Effector memory CD4-positive, alpha-beta T cell (primary cell): ENCODE results near the gene KCNC1.

ENCODE experiments used
- DNase-seq, 3 donors: peaks; one replicate each; pipeline ENCODE4 v3.0.0-alpha.2; 2020
- H3K27ac ChIP-seq: 2 replicates; pipeline ENCODE4 v1.7.0; 2013; ENCODE audit warnings: mild to moderate bottlenecking, low read length, moderate library complexity; ENCODE audit not compliant: insufficient read depth, poor library complexity, severe bottlenecking
- H3K27me3 ChIP-seq: replicated peaks from 2 replicates; pipeline ENCODE4 v1.7.0; 2013; ENCODE audit warnings: mild to moderate bottlenecking, low read length; ENCODE audit not compliant: insufficient read depth, control insufficient read depth, poor library complexity, severe bottlenecking
- H3K36me3 ChIP-seq: 2 replicates; pipeline ENCODE4 v1.7.0; 2013; ENCODE audit warnings: mild to moderate bottlenecking, low read length, moderate library complexity; ENCODE audit not compliant: control insufficient read depth, insufficient read depth
- H3K4me1 ChIP-seq: 2 replicates; pipeline ENCODE4 v1.7.0; 2013; ENCODE audit warnings: low read length, mild to moderate bottlenecking; ENCODE audit not compliant: control insufficient read depth, insufficient read depth, poor library complexity, severe bottlenecking
- H3K4me3 ChIP-seq: 2 replicates; pipeline ENCODE4 v1.7.0; 2013; ENCODE audit warnings: low read length, low read depth, mild to moderate bottlenecking; ENCODE audit not compliant: insufficient read depth, poor library complexity, severe bottlenecking
- H3K9me3 ChIP-seq: 2 replicates; pipeline ENCODE4 v1.7.0; 2013; ENCODE audit warnings: mild to moderate bottlenecking, low read length, moderate library complexity; ENCODE audit not compliant: control insufficient read depth

The KCNC1 gene

GRCh38 chr11:17736930-17737817 is 2.6 kb downstream of the KCNC1 start:
- Histone ChIP-seq H3K4me1 (peaks cover 4% of the 10 kb centered on the region), H3K4me3 (no peak overlapping the region), H3K27me3 (peaks cover 8% of the 10 kb centered on the region), H3K9me3 (no peaks in the 10 kb centered on the region), H3K27ac (no peak overlapping the region), H3K36me3 (no peaks in the 10 kb centered on the region)
- no peak for DNase-seq

DNA sequence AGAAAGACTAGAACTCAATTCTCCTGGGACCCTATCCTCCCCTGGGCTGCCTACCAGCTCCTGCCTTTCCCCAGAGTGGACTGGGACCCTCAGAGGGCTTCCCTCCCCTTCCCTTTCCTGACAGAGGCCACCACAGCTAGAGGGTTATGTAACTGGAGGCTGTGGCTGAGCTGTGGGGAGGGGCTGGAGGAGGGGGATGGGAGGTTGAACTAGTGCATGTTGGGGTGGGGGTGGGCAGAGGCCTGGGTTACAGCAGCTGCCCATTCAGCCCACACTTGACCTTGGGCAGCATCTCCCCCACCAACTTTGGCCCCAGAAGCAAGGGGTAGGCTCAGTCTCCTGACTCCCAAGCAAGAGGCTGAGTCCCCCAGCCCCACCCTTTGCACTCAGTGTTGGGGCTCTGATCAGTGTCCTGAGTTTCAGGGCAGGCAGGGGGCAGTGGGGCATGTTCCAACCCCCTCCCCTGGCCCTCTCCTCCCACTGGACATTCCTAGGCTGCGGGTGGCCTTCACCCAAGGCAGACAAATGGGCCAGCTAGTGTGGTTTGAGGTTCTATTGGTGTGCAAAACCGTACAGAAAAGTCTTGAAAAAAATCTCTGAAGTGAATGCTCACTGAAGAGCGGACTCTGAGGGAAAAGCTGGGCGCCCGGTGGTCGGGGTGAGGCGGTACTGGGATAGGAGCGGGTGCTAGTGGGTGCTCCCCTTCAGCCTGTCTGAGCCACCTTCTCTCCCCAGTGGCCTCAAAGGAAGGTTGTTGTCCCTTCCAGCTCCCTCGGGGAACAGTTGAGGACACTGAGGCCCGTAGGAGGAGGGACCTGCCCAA is 3.8 kb downstream of the KCNC1 start:
- DNase-seq = no peak
- Histone ChIP-seq H3K4me3 (no peak overlapping the region), H3K4me1 (peaks cover 4% of the 10 kb centered on the region), H3K36me3 (no peaks in the 10 kb centered on the region), H3K27ac (no peak overlapping the region), H3K9me3 (no peaks in the 10 kb centered on the region), H3K27me3 (peaks cover 6% of the 10 kb centered on the region)

- H3K27me3 ChIP-seq = peaks cover 6% of the 10 kb centered on the region
- DNase-seq = no peak
- H3K27ac ChIP-seq = no peak overlapping the region
- peaks cover 3% of the 10 kb centered on the region for H3K4me1 ChIP-seq
- no peak overlapping the region for H3K4me3 ChIP-seq
- no peaks in the 10 kb centered on the region for H3K36me3 ChIP-seq
- no peaks in the 10 kb centered on the region for H3K9me3 ChIP-seq
These were observed 5.4 kb downstream of the KCNC1 start for GRCh38 chr11:17739945-17740338.

- no peak overlapping the region for H3K4me3 ChIP-seq
These were observed 6.2 kb downstream of the KCNC1 start for GRCh38 chr11:17740649-17741235.

DNA sequence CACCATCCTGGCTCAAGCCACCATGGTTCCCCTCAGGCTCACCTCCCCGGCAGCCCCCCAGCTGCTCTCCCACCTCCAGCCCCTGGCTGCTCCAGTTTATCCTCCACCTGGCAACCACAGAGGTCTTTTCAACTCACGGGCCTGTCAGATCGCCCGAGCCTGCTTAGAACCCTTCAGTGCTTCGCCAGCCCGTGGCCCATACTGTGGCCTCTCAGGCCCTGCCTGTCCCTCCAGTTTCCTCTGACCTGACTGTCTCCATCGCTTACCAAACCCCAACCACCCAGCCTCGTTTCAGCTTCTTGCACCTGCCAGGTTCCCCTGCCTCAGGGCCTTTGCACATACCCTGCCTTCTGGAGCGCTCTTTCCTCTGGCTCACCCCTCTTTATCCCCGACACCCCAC is 6.9 kb downstream of the KCNC1 start:
- no peak overlapping the region for H3K4me3 ChIP-seq
- DNase-seq = no peak
- no peak overlapping the region for H3K27ac ChIP-seq
- peaks cover 6% of the 10 kb centered on the region for H3K27me3 ChIP-seq
- no peaks in the 10 kb centered on the region for H3K36me3 ChIP-seq
- no peaks in the 10 kb centered on the region for H3K4me1 ChIP-seq
- no peaks in the 10 kb centered on the region for H3K9me3 ChIP-seq

More at GRCh38 chr11:17740649-17741235, 6.2 kb downstream of the KCNC1 start:
- no peak for DNase-seq
- H3K4me1 ChIP-seq = no peaks in the 10 kb centered on the region
- H3K27ac ChIP-seq = no peak overlapping the region
- H3K27me3 ChIP-seq = peaks cover 6% of the 10 kb centered on the region
- H3K36me3 ChIP-seq = no peaks in the 10 kb centered on the region
- H3K9me3 ChIP-seq = no peaks in the 10 kb centered on the region

GRCh38 chr11:17742019-17742418 is 7.4 kb downstream of the KCNC1 start:
- Histone ChIP-seq H3K27ac (no peak overlapping the region), H3K4me1 (no peaks in the 10 kb centered on the region), H3K36me3 (no peaks in the 10 kb centered on the region), H3K27me3 (peaks cover 4% of the 10 kb centered on the region), H3K4me3 (no peak overlapping the region), H3K9me3 (no peaks in the 10 kb centered on the region)
- DNase-seq = no peak

GRCh38 chr11:17743026-17743807 is 8.6 kb downstream of the KCNC1 start:
- Histone ChIP-seq H3K4me1 (no peaks in the 10 kb centered on the region), H3K27ac (no peak overlapping the region), H3K9me3 (no peaks in the 10 kb centered on the region), H3K4me3 (no peak overlapping the region), H3K36me3 (no peaks in the 10 kb centered on the region), H3K27me3 (no peaks in the 10 kb centered on the region)
- DNase-seq = no peak

GRCh38 chr11:17743808-17744119 is 9.2 kb downstream of the KCNC1 start:
- H3K9me3 ChIP-seq = no peaks in the 10 kb centered on the region
- no peak overlapping the region for H3K4me3 ChIP-seq
- DNase-seq = no peak
- H3K27ac ChIP-seq = no peak overlapping the region
- no peaks in the 10 kb centered on the region for H3K4me1 ChIP-seq
- H3K27me3 ChIP-seq = no peaks in the 10 kb centered on the region
- H3K36me3 ChIP-seq = no peaks in the 10 kb centered on the region

GRCh38 chr11:17744151-17744940 is 9.8 kb downstream of the KCNC1 start:
- Histone ChIP-seq H3K4me3 (no peak overlapping the region), H3K9me3 (no peaks in the 10 kb centered on the region), H3K27ac (no peak overlapping the region), H3K27me3 (no peaks in the 10 kb centered on the region), H3K36me3 (no peaks in the 10 kb centered on the region), H3K4me1 (no peaks in the 10 kb centered on the region)
- DNase-seq = no peak
